SK-N-MC (cell line): Measurements from ENCODE around the gene PLGRKT.

Experiments used
- EZH2 ChIP-seq: fragments of 200-600 bp; sonication (generic); IDR thresholded peaks from one replicate; pipeline ENCODE4 v1.6.1; 2017; ENCODE audit warnings: antibody characterized with exemption
- POLR2AphosphoS5 ChIP-seq: IDR thresholded peaks from 2 replicates; pipeline ENCODE4 v1.6.1; 2012; ENCODE audit warnings: mild to moderate bottlenecking, low read depth, low read length, borderline replicate concordance

GRCh38 chr9:5393497-5393896 is 44.2 kb downstream of the PLGRKT start:
- TF ChIP-seq POLR2AphosphoS5 (no peak), EZH2 (no peak)
